ENCODE results near the gene KCNN1.
A peak's percentile ranks its signal among the peaks of the same experiment; 100 is the strongest.
"Not testable (repeated sequence)": the region's sequence is repeated elsewhere in the genome, so short reads cannot be mapped to it uniquely, and the experiment has no call there.

The KCNN1 gene

DNA sequence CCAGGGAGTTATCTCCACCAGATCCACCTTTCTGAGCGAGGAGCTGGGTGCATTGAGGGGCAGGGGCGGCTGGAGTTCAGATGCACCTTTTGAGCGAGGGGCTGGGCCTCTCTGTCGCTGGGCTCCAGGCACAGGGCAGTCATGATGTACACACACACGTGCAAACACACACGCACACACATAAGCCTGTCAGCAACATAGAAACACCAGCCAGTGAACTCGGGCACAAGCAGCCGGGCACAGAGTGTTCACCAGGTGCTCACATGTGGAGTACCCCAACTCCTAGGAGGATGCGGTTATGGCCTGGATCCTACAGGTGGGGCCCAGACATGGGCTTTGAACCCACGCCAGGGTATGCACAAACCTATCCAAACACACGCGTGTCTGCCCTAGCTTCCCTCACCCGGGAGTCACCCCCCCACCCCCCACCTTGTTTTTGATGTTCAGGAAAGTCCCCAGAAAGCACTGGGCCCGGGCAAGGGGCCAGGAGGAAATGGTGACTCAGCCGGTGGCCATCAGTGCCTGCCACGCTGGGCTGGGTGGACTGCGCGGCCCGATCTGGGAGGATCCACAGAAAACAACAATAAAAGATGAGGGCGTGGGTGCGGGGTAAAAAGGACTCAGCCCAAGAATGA is 54.3 kb downstream of the KCNN1 start:
- DNase-seq (ENCODE audit: extremely low spot score): no peak
- CTCF ChIA-PET: no interaction called here

DNA sequence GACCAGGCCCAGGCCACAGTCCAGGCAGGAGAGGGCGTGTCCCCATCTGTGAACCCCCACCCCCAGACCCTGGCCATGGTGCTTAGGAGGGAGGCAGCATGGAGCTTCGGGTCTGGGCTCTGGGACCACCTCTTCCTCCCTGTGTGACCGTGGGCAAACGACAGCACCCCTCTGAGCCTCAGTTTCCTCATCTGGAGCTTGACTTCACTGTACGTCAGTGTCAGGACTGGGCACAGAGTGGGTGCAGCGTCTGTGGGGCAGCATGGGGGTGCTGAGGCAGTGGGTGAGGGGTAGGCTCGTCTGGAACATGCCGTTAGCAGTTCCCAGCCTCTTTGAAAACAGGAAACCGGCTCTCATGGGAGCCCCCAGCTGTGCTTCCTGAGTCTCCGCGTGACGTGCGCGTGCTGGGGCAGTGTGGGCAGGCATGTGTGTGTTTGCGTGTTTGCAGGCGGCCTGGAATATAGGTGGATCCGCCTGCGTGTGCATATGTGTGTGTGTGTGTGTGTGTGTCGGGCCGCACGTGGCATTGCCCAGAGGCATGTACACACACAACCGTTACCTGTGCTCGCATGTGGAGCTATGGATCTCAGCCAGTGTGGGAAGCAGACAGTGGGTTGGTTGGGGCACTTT is 56.8 kb downstream of the KCNN1 start:
- POLR2A ChIA-PET: interaction anchor here (0.6 to 1.8 kb wide), 4 partner anchors 12 to 269 kb away, joined by 3 to 7 read pairs (median 3); no protein-coding TSS in a partner anchor
- DNase-seq (ENCODE audit: extremely low spot score): no peak
- CTCF ChIA-PET: interaction anchor here (0.9 kb wide), 1 partner anchor 90 kb away, joined by 3 read pairs; no protein-coding TSS in a partner anchor
- no peak for TF ChIP-seq ZNF384 (IDR thresholded peaks at IDR 0.05)
- no peak for TF ChIP-seq SP1 (IDR thresholded peaks at IDR 0.05)
- no peak for TF ChIP-seq CTBP1 (IDR thresholded peaks at IDR 0.05; ENCODE audit: borderline replicate concordance)
- TF ChIP-seq L3MBTL2 (conservative IDR thresholded peaks at IDR 0.05): no peak
- no peak for TF ChIP-seq HDGF (IDR thresholded peaks at IDR 0.05; ENCODE audit: borderline replicate concordance)
- no peak for TF ChIP-seq FOXK2 (IDR thresholded peaks at IDR 0.05)
- TF ChIP-seq LEF1 (IDR thresholded peaks at IDR 0.05; ENCODE audit: borderline replicate concordance): no peak
- TF ChIP-seq FOXA1 (IDR thresholded peaks at IDR 0.05): no peak
- no peak for TF ChIP-seq BHLHE40 (IDR thresholded peaks at IDR 0.05; ENCODE audit: borderline replicate concordance)
- no peak for TF ChIP-seq TARDBP (IDR thresholded peaks at IDR 0.05)
- no peak for TF ChIP-seq SUZ12 (IDR thresholded peaks at IDR 0.05)

More for the DNA sequence above, 54.3 kb downstream of the KCNN1 start:
- no peak for TF ChIP-seq HDGF (IDR thresholded peaks at IDR 0.05; ENCODE audit: borderline replicate concordance)
- TF ChIP-seq SP1 (IDR thresholded peaks at IDR 0.05): no peak
- TF ChIP-seq ARNT (IDR thresholded peaks at IDR 0.05): no peak
- no peak for TF ChIP-seq FOXM1 (IDR thresholded peaks at IDR 0.05; ENCODE audit: borderline replicate concordance)
- TF ChIP-seq TARDBP (IDR thresholded peaks at IDR 0.05): no peak
- TF ChIP-seq, protein P1, sequence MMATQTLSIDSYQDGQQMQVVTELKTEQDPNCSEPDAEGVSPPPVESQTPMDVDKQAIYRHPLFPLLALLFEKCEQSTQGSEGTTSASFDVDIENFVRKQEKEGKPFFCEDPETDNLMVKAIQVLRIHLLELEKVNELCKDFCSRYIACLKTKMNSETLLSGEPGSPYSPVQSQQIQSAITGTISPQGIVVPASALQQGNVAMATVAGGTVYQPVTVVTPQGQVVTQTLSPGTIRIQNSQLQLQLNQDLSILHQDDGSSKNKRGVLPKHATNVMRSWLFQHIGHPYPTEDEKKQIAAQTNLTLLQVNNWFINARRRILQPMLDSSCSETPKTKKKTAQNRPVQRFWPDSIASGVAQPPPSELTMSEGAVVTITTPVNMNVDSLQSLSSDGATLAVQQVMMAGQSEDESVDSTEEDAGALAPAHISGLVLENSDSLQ (IDR thresholded peaks at IDR 0.05): no peak
- TF ChIP-seq CTBP1 (IDR thresholded peaks at IDR 0.05; ENCODE audit: borderline replicate concordance): no peak
- TF ChIP-seq ELF4 (IDR thresholded peaks at IDR 0.05): no peak
- no peak for TF ChIP-seq L3MBTL2 (conservative IDR thresholded peaks at IDR 0.05)
- TF ChIP-seq BHLHE40 (IDR thresholded peaks at IDR 0.05; ENCODE audit: borderline replicate concordance): no peak
- TF ChIP-seq NFRKB (IDR thresholded peaks at IDR 0.05): no peak
- POLR2A ChIA-PET: interaction anchor here (2.1 to 2.2 kb wide), 2 partner anchors 8 to 10 kb away, joined by 6 to 7 read pairs; no protein-coding TSS in a partner anchor

- POLR2A ChIA-PET: no interaction called here
- no peak for DNase-seq (ENCODE audit: extremely low spot score)
Measured at GRCh38 chr19:18027151-18027550, 60.2 kb downstream of the KCNN1 start.

DNA sequence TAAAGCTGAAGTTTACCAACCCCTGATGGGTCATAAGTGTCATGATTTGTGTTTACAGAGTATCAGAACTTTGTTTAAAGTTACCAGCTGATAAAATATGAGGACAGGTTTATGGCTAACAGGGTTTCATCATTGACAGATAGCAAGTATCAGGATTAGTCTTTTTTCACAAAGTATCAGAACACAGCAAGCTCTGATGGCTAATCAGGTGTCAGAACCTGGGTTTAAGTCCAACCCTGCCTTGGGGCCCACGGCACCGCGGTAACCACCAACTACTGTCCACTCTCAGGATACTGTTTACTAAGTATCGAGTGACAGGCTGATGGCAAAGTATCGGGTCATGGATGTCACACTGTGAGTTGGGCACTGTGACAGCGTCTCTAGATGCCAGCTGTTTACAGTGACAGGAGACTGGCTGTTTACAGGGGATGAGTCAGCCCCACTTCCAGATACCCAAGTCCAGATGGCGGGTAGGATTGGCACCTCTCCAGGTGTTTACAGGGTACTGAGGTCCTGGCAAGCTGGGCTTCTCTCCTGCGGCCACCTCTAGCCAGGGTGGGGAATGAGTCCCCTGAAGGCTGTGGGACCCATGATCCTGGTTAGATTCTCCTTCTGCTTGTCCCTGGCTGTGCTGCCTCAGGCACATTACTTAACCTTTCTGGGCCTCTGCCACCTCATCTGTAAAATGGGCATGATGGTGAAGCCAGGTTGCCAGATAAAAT is 62.9 kb downstream of the KCNN1 start:
- TF ChIP-seq TARDBP (IDR thresholded peaks at IDR 0.05): no peak
- TF ChIP-seq SP1 (IDR thresholded peaks at IDR 0.05): no peak
- no peak for TF ChIP-seq L3MBTL2 (conservative IDR thresholded peaks at IDR 0.05)
- TF ChIP-seq SUZ12 (IDR thresholded peaks at IDR 0.05): no peak
- TF ChIP-seq, protein P1 (IDR thresholded peaks at IDR 0.05): peak; percentile 45; the same call in 1 of the 2 replicates
- no peak for TF ChIP-seq NFRKB (IDR thresholded peaks at IDR 0.05)
- peak; percentile 89 for TF ChIP-seq ZNF384 (IDR thresholded peaks at IDR 0.05)
- POLR2A ChIA-PET: interaction anchor here (0.5 kb wide), 1 partner anchor 805 kb away, joined by 3 read pairs; no protein-coding TSS in a partner anchor
- CTCF ChIA-PET: interaction anchor here (0.7 to 1.2 kb wide), 2 partner anchors 30 to 490 kb away, joined by 3 read pairs; no protein-coding TSS in a partner anchor
- no peak for DNase-seq (ENCODE audit: extremely low spot score)

More at GRCh38 chr19:18027151-18027550, 60.2 kb downstream of the KCNN1 start:
- CTCF ChIA-PET: no interaction called here
- TF ChIP-seq BHLHE40 (IDR thresholded peaks at IDR 0.05; ENCODE audit: borderline replicate concordance) (no peak), ZNF384 (IDR thresholded peaks at IDR 0.05) (no peak), L3MBTL2 (conservative IDR thresholded peaks at IDR 0.05) (no peak), FOXK2 (IDR thresholded peaks at IDR 0.05) (no peak), ELF4 (IDR thresholded peaks at IDR 0.05) (no peak), SP1 (IDR thresholded peaks at IDR 0.05) (no peak), FOXM1 (IDR thresholded peaks at IDR 0.05; ENCODE audit: borderline replicate concordance) (no peak), NFRKB (IDR thresholded peaks at IDR 0.05) (no peak), SUZ12 (IDR thresholded peaks at IDR 0.05) (no peak), CTBP1 (IDR thresholded peaks at IDR 0.05; ENCODE audit: borderline replicate concordance) (no peak), TARDBP (IDR thresholded peaks at IDR 0.05) (no peak), FOXA1 (IDR thresholded peaks at IDR 0.05) (no peak), LEF1 (IDR thresholded peaks at IDR 0.05; ENCODE audit: borderline replicate concordance) (no peak), HDGF (IDR thresholded peaks at IDR 0.05; ENCODE audit: borderline replicate concordance) (no peak), ARNT (IDR thresholded peaks at IDR 0.05) (no peak)
- TF ChIP-seq, protein P1 (IDR thresholded peaks at IDR 0.05): no peak

- DNase-seq (ENCODE audit: extremely low spot score): not testable (repeated sequence)
- ChIA-PET POLR2A (interaction anchor here (1.2 kb wide), 1 partner anchor 9 kb away, joined by 6 read pairs; no protein-coding TSS in a partner anchor), CTCF (interaction anchor here (1.7 kb wide), 1 partner anchor 26 kb away, joined by 4 read pairs; no protein-coding TSS in a partner anchor)
Measured at GRCh38 chr19:18031401-18031800, 64.5 kb downstream of the KCNN1 start.

GRCh38 chr19:18032102-18032501 is 65.2 kb downstream of the KCNN1 start:
- DNase-seq (ENCODE audit: extremely low spot score): not testable (repeated sequence)
- ChIA-PET POLR2A (interaction anchor here (1.6 kb wide), 1 partner anchor 12 kb away, joined by 3 read pairs; no protein-coding TSS in a partner anchor), CTCF (interaction anchor here (1.7 kb wide), 1 partner anchor 25 kb away, joined by 4 read pairs; no protein-coding TSS in a partner anchor)
